Vagina (tissue), 2 donors: ENCODE data around the gene BIRC5. TPM values are rescaled to one million over a fixed set of nuclear protein-coding genes. Genes with fewer than 3 reads are reported as not detected.

Experiments
- DNase-seq, 2 donors: peaks; one replicate each; pipeline ENCODE4 v3.0.0-alpha.2; 2017; ENCODE audit errors: extremely low spot score in 2 of 2
- H3K27ac ChIP-seq: fragments of 200-600 bp; sonication (generic); one replicate; pipeline ENCODE4 v1.5.1; 2019
- H3K27me3 ChIP-seq: fragments of 200-600 bp; sonication (generic); one replicate; pipeline ENCODE4 v1.5.1; 2019
- H3K36me3 ChIP-seq, 2 donors: fragments of 200-600 bp; sonication (generic); one replicate each; pipeline ENCODE4 v1.5.1; 2017 to 2019
- H3K4me1 ChIP-seq: fragments of 200-600 bp; sonication (generic); one replicate; pipeline ENCODE4 v1.5.1; 2019
- H3K4me3 ChIP-seq, 2 donors: fragments of 200-600 bp; sonication (generic); 1 replicate in 1 of 2; 2 replicates in 1 of 2; pipeline ENCODE4 v1.5.1; 2016 to 2019
- H3K9me3 ChIP-seq: fragments of 200-600 bp; sonication (generic); one replicate; pipeline ENCODE4 v1.5.1; 2019
- CTCF ChIP-seq, 3 experiments: fragments of 450-650 bp in 2 of 3; fragments of 200-600 bp in 1 of 3; sonication (generic) in 1 of 3; IDR thresholded peaks; one replicate each; pipeline ENCODE4 v1.5.1; 2017 to 2019; ENCODE audit warnings: antibody characterized with exemption in 3 of 3, mild to moderate bottlenecking in 2 of 3, moderate library complexity in 2 of 3
- POLR2A ChIP-seq, 2 donors: fragments of 450-650 bp; IDR thresholded peaks; one replicate each; pipeline ENCODE4 v1.6.1; 2017; ENCODE audit warnings: antibody characterized with exemption in 2 of 2, mild to moderate bottlenecking in 2 of 2, moderate library complexity in 2 of 2
- POLR2AphosphoS5 ChIP-seq, 2 donors: sonication (generic); formaldehyde crosslinking; IDR thresholded peaks; one replicate each; pipeline ENCODE4 v1.9.0; 2017; ENCODE audit warnings: antibody characterized with exemption in 2 of 2, mild to moderate bottlenecking in 2 of 2, low read depth in 1 of 2; ENCODE audit not compliant: insufficient read depth in 1 of 2
- intact Hi-C: fragments of 100-400 bp; cut with DNase I; formaldehyde crosslinking; loops from one replicate; pipeline ENCODE4 v1.15.1; 2023
- total RNA-seq: library from RNA; depleted of rRNA; stranded (reverse); fragments of >200 nt; gene quantifications from one replicate; pipeline ENCODE4 v1.2.3, GENCODE V29; 2016

The BIRC5 gene
- total RNA-seq, 1 donor from 2014 or later: 3.4 TPM

DNA sequence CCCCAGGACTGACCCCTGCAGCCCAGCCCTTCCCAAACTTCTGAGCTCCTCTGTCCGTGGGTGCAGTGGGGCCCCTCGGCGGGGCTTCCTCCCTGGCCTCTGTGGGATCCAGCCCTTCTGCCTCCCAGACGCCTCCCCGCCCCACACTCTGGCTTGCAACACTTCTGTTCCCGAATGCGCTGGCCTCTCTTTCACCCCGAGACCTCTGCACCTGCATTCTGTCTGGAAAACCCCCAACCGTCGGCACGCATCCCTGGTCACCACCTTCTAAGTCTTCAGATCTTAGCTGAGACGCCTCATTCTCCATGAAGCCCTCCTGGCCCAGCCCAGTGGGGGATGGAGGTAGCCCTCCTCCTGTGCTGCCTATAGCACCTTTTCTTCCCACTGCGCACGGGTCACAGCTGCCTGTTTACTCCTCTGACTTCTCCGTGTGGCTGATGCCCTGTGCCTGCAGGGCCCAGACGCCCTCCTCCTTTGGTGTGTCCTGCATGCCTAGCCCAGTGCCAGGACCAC lies 43.8 kb downstream of the BIRC5 start:
- no peaks in the 10 kb centered on the region for H3K36me3 ChIP-seq
- no peaks in the 10 kb centered on the region for H3K9me3 ChIP-seq
- peaks cover 20% of the 10 kb centered on the region for H3K4me1 ChIP-seq
- intact Hi-C loops: loop anchor here (10.0 kb wide), 1 partner anchor 167 kb away; no protein-coding TSS in a partner anchor
- no peak overlapping the region for H3K4me3 ChIP-seq
- no peak for DNase-seq
- no peaks in the 10 kb centered on the region for H3K27me3 ChIP-seq
- no peak overlapping the region for H3K27ac ChIP-seq
- TF ChIP-seq POLR2AphosphoS5 (IDR thresholded peaks at IDR 0.05; ENCODE audit: insufficient read depth in 1 of 2, low read depth in 1 of 2) (no peak), POLR2A (IDR thresholded peaks at IDR 0.05) (no peak), CTCF (IDR thresholded peaks at IDR 0.05) (no peak)

DNA sequence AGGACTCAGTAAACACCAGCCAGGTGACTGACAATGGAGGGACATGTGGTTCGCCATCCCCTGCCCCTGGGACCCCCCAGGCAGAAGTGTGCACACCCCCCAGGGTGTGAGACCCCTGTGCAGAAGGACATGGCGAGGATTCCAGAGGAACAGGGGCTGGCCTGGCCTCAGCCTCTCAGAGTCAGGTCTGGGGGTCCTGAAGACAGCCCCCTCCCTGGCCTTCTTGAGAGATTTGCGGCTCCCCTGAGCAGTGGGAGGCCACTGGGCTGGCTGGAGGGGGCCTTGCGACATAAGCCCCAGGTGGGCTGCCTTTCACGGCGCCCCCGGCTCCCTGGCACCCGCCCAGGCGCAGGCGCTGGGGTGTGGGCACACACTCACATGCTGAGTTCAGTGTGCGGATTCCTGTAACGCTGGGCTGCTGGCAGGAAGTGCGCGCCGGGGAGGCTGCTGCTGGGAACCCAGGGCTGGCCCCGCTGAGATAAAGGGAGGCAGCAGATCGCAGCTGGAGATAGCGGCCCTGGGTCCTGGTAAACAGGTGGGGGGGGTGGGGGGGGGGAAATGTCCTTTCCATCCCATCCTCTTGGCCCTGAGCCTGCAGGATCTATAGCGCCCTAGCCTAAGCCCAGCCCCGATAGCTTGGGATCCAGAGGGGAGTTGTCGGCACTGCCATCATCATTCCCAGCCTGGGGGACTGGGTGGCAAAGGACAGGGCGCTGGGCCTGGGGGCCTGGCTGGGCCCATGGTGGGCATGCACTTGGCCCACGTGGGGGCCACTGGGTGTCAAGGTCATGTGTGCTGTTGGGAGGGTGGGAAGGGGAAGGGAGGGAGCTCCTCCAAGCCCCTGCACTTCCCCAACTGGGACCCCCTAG lies 44.5 kb downstream of the BIRC5 start:
- Histone ChIP-seq H3K4me3 (no peak overlapping the region), H3K27ac (no peak overlapping the region), H3K36me3 (no peaks in the 10 kb centered on the region), H3K4me1 (peaks cover 18% of the 10 kb centered on the region), H3K9me3 (no peaks in the 10 kb centered on the region), H3K27me3 (no peaks in the 10 kb centered on the region)
- DNase-seq: no peak
- TF ChIP-seq POLR2A (IDR thresholded peaks at IDR 0.05): no peak
- TF ChIP-seq POLR2AphosphoS5 (IDR thresholded peaks at IDR 0.05; ENCODE audit: insufficient read depth in 1 of 2, low read depth in 1 of 2): peak in 1 of 2 donors; percentile 26
- intact Hi-C loops: loop anchor here (10.0 kb wide), 1 partner anchor 166 kb away; no protein-coding TSS in a partner anchor

DNA sequence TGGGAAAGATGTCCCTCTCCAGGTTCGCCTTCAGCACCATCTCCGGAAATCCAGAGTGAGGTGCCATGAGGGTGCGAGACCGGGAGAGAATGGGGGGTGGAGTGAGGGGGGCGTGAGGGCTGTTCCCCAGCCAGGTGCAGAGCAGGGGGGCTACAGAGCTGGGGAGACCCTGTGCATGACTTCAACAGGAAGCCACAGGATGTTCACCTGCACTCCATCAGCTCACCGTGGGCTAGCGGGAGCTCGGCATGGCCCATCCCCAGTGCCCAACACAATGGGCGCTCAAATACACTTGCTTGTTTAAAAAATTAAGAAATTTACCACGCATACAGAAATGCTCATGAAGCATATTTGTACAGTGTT lies 45.1 kb downstream of the BIRC5 start:
- Histone ChIP-seq H3K4me1 (peaks cover 12% of the 10 kb centered on the region), H3K36me3 (no peaks in the 10 kb centered on the region), H3K9me3 (no peaks in the 10 kb centered on the region), H3K27me3 (no peaks in the 10 kb centered on the region), H3K4me3 (no peak overlapping the region), H3K27ac (no peak overlapping the region)
- DNase-seq: no peak
- TF ChIP-seq CTCF (IDR thresholded peaks at IDR 0.05) (no peak), POLR2AphosphoS5 (IDR thresholded peaks at IDR 0.05; ENCODE audit: insufficient read depth in 1 of 2, low read depth in 1 of 2) (no peak), POLR2A (IDR thresholded peaks at IDR 0.05) (no peak)
- intact Hi-C loops: loop anchor here (10.0 kb wide), 1 partner anchor 166 kb away; no protein-coding TSS in a partner anchor

DNA sequence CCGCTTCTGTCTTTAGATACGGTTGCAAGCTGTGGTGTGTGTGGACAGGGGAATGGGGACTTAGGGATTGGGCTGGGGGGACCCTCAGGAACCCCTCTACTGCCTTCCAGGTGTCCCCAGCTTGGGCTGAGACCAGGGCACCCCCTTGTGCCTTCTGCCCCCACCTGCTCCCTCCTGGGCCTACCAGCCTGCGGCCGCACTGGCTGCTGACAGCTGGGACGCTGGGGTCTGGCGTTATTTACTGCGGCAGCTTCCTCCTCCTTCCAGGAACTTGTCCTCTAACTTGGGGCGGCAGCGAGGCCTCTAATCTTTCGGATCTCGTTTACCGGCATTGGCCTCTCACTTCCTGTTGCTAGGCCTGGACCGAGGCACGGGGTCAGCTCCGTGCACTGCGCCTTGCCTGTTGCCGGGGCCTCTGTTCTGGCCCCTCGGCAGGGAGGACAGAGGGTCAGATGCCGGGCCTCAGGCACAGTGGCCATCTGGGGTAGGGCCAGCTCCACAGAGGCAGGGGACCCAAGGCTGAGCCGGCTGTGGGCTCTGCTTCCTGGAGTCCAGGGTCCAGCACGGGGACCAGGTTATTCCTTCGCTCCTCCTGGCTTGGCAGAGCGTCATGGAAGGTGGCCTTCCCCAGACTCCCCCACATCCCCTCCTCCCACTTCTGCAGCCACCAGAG lies 49.1 kb downstream of the BIRC5 start:
- peak overlapping the region; percentile 20 for H3K27ac ChIP-seq
- H3K4me3 ChIP-seq: no peak overlapping the region
- H3K9me3 ChIP-seq: no peaks in the 10 kb centered on the region
- TF ChIP-seq CTCF (IDR thresholded peaks at IDR 0.05) (no peak), POLR2A (IDR thresholded peaks at IDR 0.05) (no peak), POLR2AphosphoS5 (IDR thresholded peaks at IDR 0.05; ENCODE audit: insufficient read depth in 1 of 2, low read depth in 1 of 2) (no peak)
- H3K27me3 ChIP-seq: no peaks in the 10 kb centered on the region
- DNase-seq: no peak
- intact Hi-C loops: no loop called here
- H3K4me1 ChIP-seq: peaks cover 9% of the 10 kb centered on the region
- H3K36me3 ChIP-seq: no peaks in the 10 kb centered on the region

- DNase-seq: no peak
- Histone ChIP-seq H3K27me3 (peaks cover under 1% of the 10 kb centered on the region), H3K27ac (peak overlapping the region; percentile 20)
Measured at GRCh38 chr17:78263736-78264340, 49.8 kb downstream of the BIRC5 start.

More at GRCh38 chr17:78263736-78264340, 49.8 kb downstream of the BIRC5 start:
- no peaks in the 10 kb centered on the region for H3K9me3 ChIP-seq
- no peaks in the 10 kb centered on the region for H3K36me3 ChIP-seq
- intact Hi-C loops: no loop called here
- peaks cover 2% of the 10 kb centered on the region for H3K4me1 ChIP-seq
- H3K4me3 ChIP-seq: no peak overlapping the region
- TF ChIP-seq CTCF (IDR thresholded peaks at IDR 0.05) (no peak), POLR2A (IDR thresholded peaks at IDR 0.05) (no peak), POLR2AphosphoS5 (IDR thresholded peaks at IDR 0.05; ENCODE audit: insufficient read depth in 1 of 2, low read depth in 1 of 2) (no peak)
